ENCODE results near the gene CBFA2T3.

The CBFA2T3 gene

DNA sequence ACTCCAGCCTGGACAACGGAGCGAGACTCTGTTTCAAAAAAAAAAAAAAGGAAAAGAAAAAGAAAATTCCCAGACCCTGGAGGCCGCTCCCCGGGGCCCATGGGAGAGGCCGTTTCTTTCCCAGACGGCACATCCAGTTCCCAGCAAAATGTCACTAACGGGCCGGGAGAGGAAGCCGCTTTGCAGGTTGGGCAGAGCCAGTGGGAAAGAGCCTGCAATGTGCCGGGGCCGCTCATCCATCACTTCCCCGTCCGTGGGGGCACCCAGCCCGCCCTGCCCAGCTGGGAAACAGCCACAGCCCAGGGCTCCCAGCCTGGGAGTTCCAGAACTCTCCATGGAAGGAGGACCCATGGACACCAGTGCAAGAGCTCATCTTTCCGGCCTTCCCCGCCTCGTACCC, 68.7 kb downstream of the CBFA2T3 start:
- TF ChIP-seq, protein P1, sequence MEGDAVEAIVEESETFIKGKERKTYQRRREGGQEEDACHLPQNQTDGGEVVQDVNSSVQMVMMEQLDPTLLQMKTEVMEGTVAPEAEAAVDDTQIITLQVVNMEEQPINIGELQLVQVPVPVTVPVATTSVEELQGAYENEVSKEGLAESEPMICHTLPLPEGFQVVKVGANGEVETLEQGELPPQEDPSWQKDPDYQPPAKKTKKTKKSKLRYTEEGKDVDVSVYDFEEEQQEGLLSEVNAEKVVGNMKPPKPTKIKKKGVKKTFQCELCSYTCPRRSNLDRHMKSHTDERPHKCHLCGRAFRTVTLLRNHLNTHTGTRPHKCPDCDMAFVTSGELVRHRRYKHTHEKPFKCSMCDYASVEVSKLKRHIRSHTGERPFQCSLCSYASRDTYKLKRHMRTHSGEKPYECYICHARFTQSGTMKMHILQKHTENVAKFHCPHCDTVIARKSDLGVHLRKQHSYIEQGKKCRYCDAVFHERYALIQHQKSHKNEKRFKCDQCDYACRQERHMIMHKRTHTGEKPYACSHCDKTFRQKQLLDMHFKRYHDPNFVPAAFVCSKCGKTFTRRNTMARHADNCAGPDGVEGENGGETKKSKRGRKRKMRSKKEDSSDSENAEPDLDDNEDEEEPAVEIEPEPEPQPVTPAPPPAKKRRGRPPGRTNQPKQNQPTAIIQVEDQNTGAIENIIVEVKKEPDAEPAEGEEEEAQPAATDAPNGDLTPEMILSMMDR (IDR thresholded peaks at IDR 0.05; ENCODE audit: control insufficient read depth, extremely low read depth, insufficient read depth), result no peak
- no peak for DNase-seq (ENCODE audit: low read depth)

DNA sequence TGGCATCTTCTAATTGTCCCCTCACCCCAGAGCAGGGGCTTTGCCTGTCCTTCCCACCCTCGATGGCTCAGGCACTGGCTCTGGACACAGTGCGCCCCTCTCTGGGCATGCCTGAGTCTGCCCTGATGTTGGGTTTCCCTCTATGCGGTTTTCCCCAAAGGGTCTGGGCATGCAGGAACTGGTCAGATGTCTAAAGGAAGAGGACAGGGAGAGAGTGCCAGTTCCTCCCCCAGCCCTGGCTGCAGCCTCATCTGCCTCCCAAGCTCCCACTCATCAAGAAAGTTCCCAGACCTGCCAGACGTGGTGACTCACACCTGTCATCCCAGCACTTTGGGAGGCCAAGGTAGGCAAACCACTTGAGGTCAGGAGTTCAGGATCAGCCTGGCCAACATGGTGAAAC, 69.2 kb downstream of the CBFA2T3 start:
- TF ChIP-seq, protein P1 (IDR thresholded peaks at IDR 0.05; ENCODE audit: control insufficient read depth, extremely low read depth, insufficient read depth), result no peak
- no peak for DNase-seq (ENCODE audit: low read depth)
- no peak overlapping the region for H3K4me3 ChIP-seq (ENCODE audit: low read depth, low read length)

More for the DNA sequence above, 68.7 kb downstream of the CBFA2T3 start:
- H3K4me3 ChIP-seq (ENCODE audit: low read depth, low read length), result no peak overlapping the region

GRCh38 chr16:88906535-88907105, 70.4 kb downstream of the CBFA2T3 start:
- no peak for DNase-seq (ENCODE audit: low read depth)
- H3K4me3 ChIP-seq (ENCODE audit: low read depth, low read length), result no peak overlapping the region
- TF ChIP-seq, protein P1 (IDR thresholded peaks at IDR 0.05; ENCODE audit: control insufficient read depth, extremely low read depth, insufficient read depth), result no peak

- no peak overlapping the region for H3K4me3 ChIP-seq (ENCODE audit: low read depth, low read length)
- no peak for DNase-seq (ENCODE audit: low read depth)
- TF ChIP-seq, protein P1 (IDR thresholded peaks at IDR 0.05; ENCODE audit: control insufficient read depth, extremely low read depth, insufficient read depth), result no peak
Observed at GRCh38 chr16:88906020-88906419, 71.0 kb downstream of the CBFA2T3 start.

GRCh38 chr16:88905563-88905962, 71.4 kb downstream of the CBFA2T3 start:
- TF ChIP-seq, protein P1 (IDR thresholded peaks at IDR 0.05; ENCODE audit: control insufficient read depth, extremely low read depth, insufficient read depth), result no peak
- no peak for DNase-seq (ENCODE audit: low read depth)
- H3K4me3 ChIP-seq (ENCODE audit: low read depth, low read length), result no peak overlapping the region

DNA sequence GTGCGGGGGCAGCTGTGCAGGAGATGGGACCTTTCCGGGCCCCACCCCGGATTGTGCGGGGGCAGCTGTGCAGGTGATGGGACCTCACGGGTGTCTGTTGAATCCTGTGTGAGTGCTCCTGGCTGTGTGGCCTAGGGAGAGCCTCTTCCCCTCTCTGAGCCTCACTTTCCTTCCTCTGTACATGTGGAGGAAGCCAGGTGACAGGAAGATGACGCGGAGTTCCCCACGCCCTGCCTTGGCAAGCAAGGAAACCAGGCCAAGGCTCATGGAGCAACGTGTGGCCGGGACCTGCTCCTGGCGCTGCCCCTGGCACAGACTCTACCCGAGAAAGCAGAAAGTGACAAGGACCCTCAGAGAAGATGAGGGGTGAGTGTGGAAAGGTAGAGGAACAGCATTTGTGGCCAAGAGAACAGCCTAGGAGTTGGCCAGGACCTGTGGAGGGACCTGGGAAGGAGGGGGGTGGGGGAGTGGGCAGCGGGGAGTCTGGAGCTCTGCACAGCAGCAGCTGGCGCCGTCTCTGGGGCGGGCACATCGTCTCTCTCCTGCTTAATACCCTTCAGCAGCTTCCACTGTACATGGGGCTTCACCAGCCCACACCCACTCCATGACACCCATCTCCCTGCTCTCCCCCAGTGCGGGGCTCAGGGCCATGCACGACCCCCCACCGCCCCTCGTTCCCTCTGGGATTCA, 72.2 kb downstream of the CBFA2T3 start:
- no peak for DNase-seq (ENCODE audit: low read depth)
- no peak overlapping the region for H3K4me3 ChIP-seq (ENCODE audit: low read depth, low read length)
- TF ChIP-seq, protein P1 (IDR thresholded peaks at IDR 0.05; ENCODE audit: control insufficient read depth, extremely low read depth, insufficient read depth), result no peak

DNA sequence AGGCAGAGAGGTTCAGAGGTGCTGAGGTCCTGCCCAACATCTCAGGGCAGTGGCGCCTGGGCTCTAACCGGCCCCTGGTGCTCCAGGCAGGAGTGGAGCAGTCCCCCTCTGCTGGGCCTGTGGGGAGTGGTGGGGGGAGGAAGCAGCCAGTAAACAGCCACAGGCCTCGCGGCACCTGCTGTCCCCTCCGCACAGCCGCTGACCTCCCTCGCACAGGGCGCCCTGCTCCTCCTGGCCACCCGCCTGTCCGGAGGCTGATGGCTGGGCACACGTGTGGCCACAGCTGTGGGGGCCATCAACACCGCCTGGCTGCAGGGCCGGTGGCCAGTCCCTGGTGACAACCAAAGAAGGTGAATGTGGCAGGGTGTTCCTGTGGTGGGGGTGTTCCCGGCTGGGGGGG, 73.7 kb downstream of the CBFA2T3 start:
- TF ChIP-seq, protein P1 (IDR thresholded peaks at IDR 0.05; ENCODE audit: control insufficient read depth, extremely low read depth, insufficient read depth), result no peak
- no peak overlapping the region for H3K4me3 ChIP-seq (ENCODE audit: low read depth, low read length)
- no peak for DNase-seq (ENCODE audit: low read depth)

Data from LNCaP clone FGC (cell line).